IMR-90 (cell line): Measurements from ENCODE around the gene PSMB5. TPM values are rescaled to one million over a fixed set of nuclear protein-coding genes. Genes with fewer than 3 reads are reported as not detected.

Experiments used
- ATAC-seq: fragments of 200-7000 bp; cut with Tn5 transposase; 2 replicates; pipeline ENCODE4 v1.9.1; 2020; ENCODE audit warnings: low read depth, mild to moderate bottlenecking, moderate library complexity
- BruUV-seq: library from RNA; stranded (reverse); fragments of 400-500 nt; replicated peaks from 2 replicates; lab custom pipeline; 2021; lab: Mats Ljungman, UMichigan
- CTCF ChIA-PET: fragments of 300-600 bp; formaldehyde crosslinking; extraction: SDS; loops from one replicate; lab custom pipeline; 2021; ENCODE audit warnings: antibody characterized with exemption; lab: Yijun Ruan, JAX
- POLR2A ChIA-PET: fragments of 300-600 bp; sonication (Branson Sonifier 250); formaldehyde crosslinking; loops from one replicate; lab custom pipeline; 2022; ENCODE audit warnings: antibody characterized with exemption; ENCODE audit not compliant: unreplicated experiment; lab: Charles Lee
- DNase-seq: peaks from one replicate; pipeline ENCODE4 v3.0.0; 2013
- H2AFZ ChIP-seq: replicated peaks from 2 replicates; pipeline ENCODE3; 2013; ENCODE audit warnings: low read length, mild to moderate bottlenecking; ENCODE audit not compliant: poor library complexity
- H2AK5ac ChIP-seq: 2 replicates; pipeline ENCODE4 v1.6.1; 2013; ENCODE audit warnings: low read depth, low read length, inconsistent platforms
- H2AK9ac ChIP-seq: replicated peaks from 2 replicates; pipeline ENCODE3; 2013; ENCODE audit warnings: mild to moderate bottlenecking, low read depth, low read length, moderate library complexity; ENCODE audit not compliant: poor library complexity
- H2BK120ac ChIP-seq: 2 replicates; pipeline ENCODE4 v1.6.1; 2013; ENCODE audit warnings: low read depth, low read length, inconsistent platforms
- H2BK15ac ChIP-seq: 3 replicates; pipeline ENCODE4 v1.6.1; 2013; ENCODE audit warnings: low read depth, low read length, inconsistent platforms
- H2BK20ac ChIP-seq: 2 replicates; pipeline ENCODE4 v1.6.1; 2013; ENCODE audit warnings: low read depth, mild to moderate bottlenecking, inconsistent platforms, low read length, moderate library complexity
- H2BK5ac ChIP-seq: 2 replicates; pipeline ENCODE4 v1.6.1; 2013; ENCODE audit warnings: mild to moderate bottlenecking, low read depth, low read length, inconsistent platforms; ENCODE audit not compliant: poor library complexity, severe bottlenecking
- H3K14ac ChIP-seq: replicated peaks from 2 replicates; pipeline ENCODE4 v1.6.1; 2013; ENCODE audit warnings: low read depth, low read length, inconsistent platforms
- H3K18ac ChIP-seq: 2 replicates; pipeline ENCODE4 v1.6.1; 2013; ENCODE audit warnings: low read depth, low read length, control low read depth
- H3K23ac ChIP-seq: 2 replicates; pipeline ENCODE4 v1.6.1; 2013; ENCODE audit warnings: low read depth, low read length, inconsistent platforms
- H3K27ac ChIP-seq: 2 replicates; pipeline ENCODE4 v1.5.1; 2013; ENCODE audit warnings: mild to moderate bottlenecking, control low read depth, low read length; ENCODE audit not compliant: insufficient read depth
- H3K27me3 ChIP-seq: 2 replicates; pipeline ENCODE4 v1.6.1; 2013; ENCODE audit warnings: low read length; ENCODE audit not compliant: control insufficient read depth, insufficient read depth
- H3K36me3 ChIP-seq: 2 replicates; pipeline ENCODE4 v1.6.1; 2013; ENCODE audit warnings: low read length, mixed read lengths; ENCODE audit not compliant: control insufficient read depth, insufficient read depth
- H3K4ac ChIP-seq: 2 replicates; pipeline ENCODE4 v1.6.1; 2013; ENCODE audit warnings: low read depth, low read length, inconsistent platforms
- H3K4me1 ChIP-seq: 2 replicates; pipeline ENCODE4 v1.6.1; 2013; ENCODE audit warnings: low read length, mixed read lengths; ENCODE audit not compliant: control insufficient read depth, insufficient read depth
- H3K4me2 ChIP-seq: 2 replicates; pipeline ENCODE4 v1.6.1; 2013; ENCODE audit warnings: low read depth, mild to moderate bottlenecking, control low read depth, low read length, moderate library complexity
- H3K4me3 ChIP-seq: 2 replicates; pipeline ENCODE4 v1.5.1; 2013; ENCODE audit warnings: low read depth, mild to moderate bottlenecking, control low read depth, low read length, moderate library complexity; ENCODE audit not compliant: insufficient read depth
- H3K56ac ChIP-seq: 2 replicates; pipeline ENCODE4 v1.6.1; 2013; ENCODE audit warnings: low read length, inconsistent platforms; ENCODE audit not compliant: insufficient read depth; ENCODE audit errors: extremely low read depth
- H3K79me1 ChIP-seq, 2 experiments: 2 replicates each; pipeline ENCODE4 v1.6.1; 2013; ENCODE audit warnings: low read length in 2 of 2, inconsistent platforms in 1 of 2, low read depth in 1 of 2
- H3K9ac ChIP-seq: 2 replicates; pipeline ENCODE4 v1.6.1; 2013; ENCODE audit warnings: low read depth, low read length, control low read depth
- H3K9me1 ChIP-seq: 2 replicates; pipeline ENCODE4 v1.6.1; 2013; ENCODE audit warnings: low read length, inconsistent platforms; ENCODE audit not compliant: insufficient read depth
- H3K9me3 ChIP-seq: 2 replicates; pipeline ENCODE4 v1.6.1; 2013; ENCODE audit warnings: low read length; ENCODE audit not compliant: control insufficient read depth, insufficient read depth
- H4K20me1 ChIP-seq: 2 replicates; pipeline ENCODE4 v1.6.1; 2013; ENCODE audit warnings: low read length, inconsistent platforms; ENCODE audit not compliant: insufficient read depth
- H4K5ac ChIP-seq: 2 replicates; pipeline ENCODE4 v1.6.1; 2013; ENCODE audit warnings: mild to moderate bottlenecking, low read depth, low read length, control low read depth
- H4K8ac ChIP-seq, 2 experiments: 2 replicates each; pipeline ENCODE4 v1.6.1; 2013; ENCODE audit warnings: low read depth in 2 of 2, low read length in 2 of 2, control low read depth in 1 of 2, inconsistent platforms in 1 of 2
- H4K91ac ChIP-seq: 2 replicates; pipeline ENCODE4 v1.6.1; 2013; ENCODE audit warnings: low read depth, low read length, inconsistent platforms; ENCODE audit not compliant: insufficient read depth
- CHD1 ChIP-seq: IDR thresholded peaks from 2 replicates; pipeline ENCODE4 v1.6.1; 2012; ENCODE audit warnings: low read depth, low read length, improper control_type of control experiment
- ELK1 ChIP-seq: fragments of 150-350 bp; IDR thresholded peaks from 2 replicates; pipeline ENCODE4 v1.6.1; 2016; ENCODE audit warnings: low read depth, mild to moderate bottlenecking, low read length, moderate library complexity, borderline replicate concordance
- FOS ChIP-seq: fragments of 150-350 bp; IDR thresholded peaks from 2 replicates; pipeline ENCODE4 v1.6.1; 2016; ENCODE audit warnings: low read depth, low read length
- MAFK ChIP-seq: IDR thresholded peaks from 2 replicates; pipeline ENCODE4 v1.6.1; 2012; ENCODE audit warnings: low read depth, low read length, improper control_type of control experiment
- MXI1 ChIP-seq: IDR thresholded peaks from 2 replicates; pipeline ENCODE4 v1.6.1; 2012; ENCODE audit warnings: low read depth, mild to moderate bottlenecking, low read length, moderate library complexity, borderline replicate concordance
- NFE2L2 ChIP-seq: fragments of 150-350 bp; IDR thresholded peaks from 2 replicates; pipeline ENCODE4 v1.6.1; 2016; ENCODE audit warnings: low read depth, mild to moderate bottlenecking, low read length
- RCOR1 ChIP-seq: IDR thresholded peaks from 2 replicates; pipeline ENCODE4 v1.6.1; 2012; ENCODE audit warnings: mild to moderate bottlenecking, low read length, improper control_type of control experiment; ENCODE audit not compliant: insufficient replicate concordance
- USF2 ChIP-seq: fragments of 150-350 bp; IDR thresholded peaks from 2 replicates; pipeline ENCODE4 v1.6.1; 2017; ENCODE audit warnings: mild to moderate bottlenecking, antibody characterized with exemption, low read length, low read depth
- WGBS, 2 experiments: methylation state at CpG; one replicate each; pipeline versions ENCODE4 v1.1.5 to v1.1.7; 2013; ENCODE audit warnings: missing lambda C conversion rate in 2 of 2; ENCODE audit not compliant: insufficient read length in 1 of 2; ENCODE audit errors: extremely low coverage in 2 of 2; 5-methylcytosine and 5-hydroxymethylcytosine counted together
- dilution Hi-C: fragments of 300-500 bp; cut with HindIII; formaldehyde crosslinking; loops from one replicate; pipeline ENCODE4 v1.14.3; 2018; ENCODE audit warnings: low sequenced_read_pairs; ENCODE audit not compliant: unreplicated experiment
- in situ Hi-C: fragments of 300-500 bp; cut with MboI; formaldehyde crosslinking; loops from 3 replicates; pipeline ENCODE4 v1.14.3; 2019; ENCODE audit warnings: low sequenced_read_pairs, inconsistent platforms, mixed read lengths
- intact Hi-C: fragments of 100-400 bp; cut with micrococcal nuclease; formaldehyde crosslinking; loops from 2 replicates; pipeline ENCODE4 v1.10.0; 2022
- polyA plus RNA-seq, 3 experiments: library from polyadenylated mRNA; depleted of rRNA; stranded (reverse); fragments of >200 nt; gene quantifications; 2 replicates each; pipeline ENCODE4 v1.2.3, GENCODE V29; 2012; ENCODE audit warnings: low replicate concordance in 1 of 3
- total RNA-seq: library from RNA; depleted of rRNA; stranded (reverse); fragments of >200 nt; gene quantifications from 2 replicates; pipeline ENCODE4 v1.2.3, GENCODE V29; 2012

The PSMB5 gene
- total and polyA plus RNA-seq, 2 of the 4 experiments (the other 2 are of a cell fraction) = 310 to 321 TPM

DNA sequence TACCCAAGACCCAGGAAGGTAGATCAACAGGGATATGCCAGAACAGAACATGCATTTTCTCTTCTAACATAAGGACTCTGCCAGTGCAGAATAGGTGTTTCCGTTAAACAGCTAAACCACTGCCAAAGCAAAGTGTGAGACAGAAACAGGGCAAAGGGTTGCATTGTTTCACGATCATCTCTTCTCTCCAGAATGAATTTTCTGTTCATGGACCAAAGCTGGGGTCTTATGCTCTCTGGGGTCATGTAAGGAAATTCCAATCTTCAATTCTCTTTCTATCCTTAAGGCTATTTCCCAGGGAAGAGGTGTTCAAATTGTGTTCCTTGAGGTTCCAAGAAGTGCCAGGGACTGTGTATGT, 10.9 kb downstream of the PSMB5 start:
- TF ChIP-seq RCOR1 (no peak), MAFK (no peak), ELK1 (no peak), MXI1 (no peak), FOS (no peak), USF2 (no peak), NFE2L2 (no peak), CHD1 (no peak)

More for the DNA sequence above, 10.9 kb downstream of the PSMB5 start:
- WGBS, 2 experiments = no CpG with 5 or more reads among the region's 2 CpGs
- H4K20me1 ChIP-seq = peaks cover 11% of the 10 kb centered on the region
- H3K23ac ChIP-seq = no peak overlapping the region
- H3K9ac ChIP-seq = no peak overlapping the region
- no peak overlapping the region for H4K91ac ChIP-seq
- H3K27ac ChIP-seq = no peak overlapping the region
- no peak overlapping the region for H3K4me2 ChIP-seq
- no peak overlapping the region for H3K18ac ChIP-seq
- H3K56ac ChIP-seq = no peak overlapping the region
- H3K79me1 ChIP-seq = peaks cover 8 to 15% of the 10 kb centered on the region in 2 experiments; a peak in 2 of 4 replicates
- ATAC-seq (no peak), DNase-seq (no peak)
- intact Hi-C loops = no loop called here
- H3K4ac ChIP-seq = no peak overlapping the region
- H4K5ac ChIP-seq = no peak overlapping the region
- H3K4me3 ChIP-seq = no peak overlapping the region
- no peak overlapping the region for H4K8ac ChIP-seq
- no peak overlapping the region for H2AK5ac ChIP-seq
- dilution Hi-C loops = no loop called here
- no peak overlapping the region for H2BK5ac ChIP-seq
- peaks cover 9% of the 10 kb centered on the region for H3K9me1 ChIP-seq
- CTCF ChIA-PET = interaction anchor here (1.0 to 1.1 kb wide), 2 partner anchors 29 to 45 kb away, joined by 3 to 9 read pairs; no protein-coding TSS in a partner anchor
- H2BK120ac ChIP-seq = no peak overlapping the region
- BruUV-seq = no TSS peak
- no peak overlapping the region for H3K14ac ChIP-seq
- POLR2A ChIA-PET = interaction anchor here (0.6 to 0.7 kb wide), 3 partner anchors 17 to 94 kb away, joined by 3 to 9 read pairs (median 7); no protein-coding TSS in a partner anchor
- H2BK15ac ChIP-seq = no peak overlapping the region
- in situ Hi-C loops = no loop called here
- no peak overlapping the region for H2AFZ ChIP-seq
- no peaks in the 10 kb centered on the region for H3K27me3 ChIP-seq
- no peak overlapping the region for H2BK20ac ChIP-seq
- peaks cover 16% of the 10 kb centered on the region for H3K36me3 ChIP-seq
- H2AK9ac ChIP-seq = no peak overlapping the region
- H3K4me1 ChIP-seq = peaks cover 11% of the 10 kb centered on the region
- no peaks in the 10 kb centered on the region for H3K9me3 ChIP-seq
